ENCODE measurements around the gene RASD2.
A peak's percentile ranks its signal among the peaks of the same experiment; 100 is the strongest.

Gene RASD2

DNA sequence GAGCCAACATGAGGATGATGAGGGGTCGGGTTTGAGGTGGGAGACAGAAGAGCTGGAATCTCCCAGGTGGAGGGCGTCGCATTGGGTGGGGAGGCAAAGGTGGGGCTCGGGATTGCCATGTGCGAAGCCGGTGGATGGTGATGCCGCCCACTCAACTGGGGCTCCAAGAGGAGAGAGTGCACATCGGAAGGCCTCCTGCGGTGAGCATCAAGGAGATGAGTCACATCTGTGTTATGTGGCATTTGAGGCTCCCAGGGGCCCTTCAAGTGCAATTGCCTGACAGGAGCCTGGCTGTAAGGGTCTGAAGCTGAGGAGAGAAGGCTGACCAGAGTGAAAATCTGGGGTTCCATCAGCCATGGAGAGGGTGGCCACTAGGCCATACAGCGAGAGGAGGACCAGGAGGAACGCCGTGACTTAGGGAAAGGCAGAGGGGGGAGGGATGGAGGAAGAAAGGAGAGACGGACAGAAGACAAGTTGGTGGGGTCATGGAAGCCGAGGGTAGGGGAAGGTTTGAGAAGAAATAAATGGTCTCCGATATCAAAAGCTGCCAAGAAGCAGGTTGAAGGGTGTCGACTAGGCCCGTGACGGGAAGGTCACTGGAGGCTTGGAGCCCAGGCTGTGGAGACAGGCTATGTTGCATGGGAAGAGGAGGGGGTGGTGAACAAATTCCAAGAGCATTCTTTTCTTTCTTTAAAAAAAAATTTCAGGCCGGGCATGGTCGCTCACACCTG, 21.3 kb downstream of the RASD2 start:
- POLR2A ChIA-PET (ENCODE audit: low non-redundant PET): no interaction called here
- DNase-seq (ENCODE audit: low spot score): peak; percentile 59
- TF ChIP-seq, protein P1, sequence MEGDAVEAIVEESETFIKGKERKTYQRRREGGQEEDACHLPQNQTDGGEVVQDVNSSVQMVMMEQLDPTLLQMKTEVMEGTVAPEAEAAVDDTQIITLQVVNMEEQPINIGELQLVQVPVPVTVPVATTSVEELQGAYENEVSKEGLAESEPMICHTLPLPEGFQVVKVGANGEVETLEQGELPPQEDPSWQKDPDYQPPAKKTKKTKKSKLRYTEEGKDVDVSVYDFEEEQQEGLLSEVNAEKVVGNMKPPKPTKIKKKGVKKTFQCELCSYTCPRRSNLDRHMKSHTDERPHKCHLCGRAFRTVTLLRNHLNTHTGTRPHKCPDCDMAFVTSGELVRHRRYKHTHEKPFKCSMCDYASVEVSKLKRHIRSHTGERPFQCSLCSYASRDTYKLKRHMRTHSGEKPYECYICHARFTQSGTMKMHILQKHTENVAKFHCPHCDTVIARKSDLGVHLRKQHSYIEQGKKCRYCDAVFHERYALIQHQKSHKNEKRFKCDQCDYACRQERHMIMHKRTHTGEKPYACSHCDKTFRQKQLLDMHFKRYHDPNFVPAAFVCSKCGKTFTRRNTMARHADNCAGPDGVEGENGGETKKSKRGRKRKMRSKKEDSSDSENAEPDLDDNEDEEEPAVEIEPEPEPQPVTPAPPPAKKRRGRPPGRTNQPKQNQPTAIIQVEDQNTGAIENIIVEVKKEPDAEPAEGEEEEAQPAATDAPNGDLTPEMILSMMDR (conservative IDR thresholded peaks at IDR 0.05; ENCODE audit: low read depth): no peak
- no peak overlapping the region for H3K27ac ChIP-seq
- CTCF ChIA-PET: no interaction called here

DNA sequence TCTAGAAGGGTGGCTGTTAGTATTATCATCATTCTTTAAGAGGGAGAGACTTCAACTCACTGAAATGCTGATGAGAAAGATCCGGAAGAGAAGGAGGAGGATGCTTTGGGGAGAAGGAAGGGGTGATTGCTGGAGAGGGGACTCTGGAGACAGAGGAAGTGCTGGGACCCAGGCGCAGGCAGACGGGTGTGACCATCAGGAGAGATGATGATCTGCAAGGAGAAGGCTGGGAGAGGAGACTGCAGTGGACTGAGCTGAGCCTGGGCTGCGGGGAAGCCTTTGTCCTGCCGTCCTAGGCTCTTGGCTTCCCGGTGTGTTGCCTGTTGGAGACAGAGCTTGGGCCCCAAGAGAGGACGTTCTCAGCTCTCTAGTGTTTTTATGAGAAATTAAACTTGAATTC, 22.6 kb downstream of the RASD2 start:
- POLR2A ChIA-PET (ENCODE audit: low non-redundant PET): no interaction called here
- TF ChIP-seq, protein P1 (conservative IDR thresholded peaks at IDR 0.05; ENCODE audit: low read depth): no peak
- no peak for DNase-seq (ENCODE audit: low spot score)
- no peak overlapping the region for H3K27ac ChIP-seq
- CTCF ChIA-PET: no interaction called here

DNA sequence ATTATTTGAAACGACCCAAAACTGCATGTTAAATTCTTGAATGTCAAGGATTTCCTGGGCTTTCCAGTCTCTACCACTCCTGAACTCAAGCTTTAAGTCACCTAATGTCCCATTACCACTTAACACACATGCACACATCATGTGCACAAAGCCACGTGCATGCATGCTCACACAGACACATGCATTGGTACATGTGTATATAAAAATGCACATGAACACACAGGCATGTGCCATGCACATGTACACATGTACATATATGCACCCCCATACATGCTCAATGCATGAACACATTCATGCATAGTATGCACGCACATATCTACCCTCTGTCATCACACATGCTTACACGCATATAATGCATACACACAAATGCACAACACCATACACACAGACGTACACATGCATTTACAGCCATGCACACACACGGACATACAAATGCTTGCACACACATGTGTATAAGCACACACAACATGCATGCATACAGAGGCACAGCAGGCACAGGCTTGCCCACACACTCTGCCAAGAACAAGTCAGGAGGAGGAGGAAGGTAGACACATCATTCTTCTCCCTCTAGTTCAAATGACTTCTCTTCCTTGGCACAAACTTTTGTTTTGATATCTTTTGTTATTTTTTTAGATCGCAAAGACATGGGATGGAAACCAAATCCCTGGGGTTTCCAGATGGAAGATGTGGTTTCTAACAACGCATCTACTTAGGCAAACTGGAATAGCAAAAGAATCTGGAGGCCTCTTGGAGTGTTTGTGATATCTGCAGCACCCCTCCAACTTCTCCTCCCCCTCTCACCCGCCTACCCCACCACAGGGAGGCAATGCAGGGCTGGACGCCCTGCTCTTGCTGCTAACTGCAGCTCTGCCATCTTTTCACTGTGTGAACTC, 24.6 kb downstream of the RASD2 start:
- TF ChIP-seq, protein P1 (conservative IDR thresholded peaks at IDR 0.05; ENCODE audit: low read depth): no peak
- POLR2A ChIA-PET (ENCODE audit: low non-redundant PET): interaction anchor here (0.6 kb wide), 1 partner anchor 8 kb away, joined by 4 read pairs; no protein-coding TSS in a partner anchor
- no peak for DNase-seq (ENCODE audit: low spot score)
- CTCF ChIA-PET: interaction anchor here (0.6 kb wide), 1 partner anchor 87 kb away, joined by 3 read pairs; no protein-coding TSS in a partner anchor
- no peak overlapping the region for H3K27ac ChIP-seq

DNA sequence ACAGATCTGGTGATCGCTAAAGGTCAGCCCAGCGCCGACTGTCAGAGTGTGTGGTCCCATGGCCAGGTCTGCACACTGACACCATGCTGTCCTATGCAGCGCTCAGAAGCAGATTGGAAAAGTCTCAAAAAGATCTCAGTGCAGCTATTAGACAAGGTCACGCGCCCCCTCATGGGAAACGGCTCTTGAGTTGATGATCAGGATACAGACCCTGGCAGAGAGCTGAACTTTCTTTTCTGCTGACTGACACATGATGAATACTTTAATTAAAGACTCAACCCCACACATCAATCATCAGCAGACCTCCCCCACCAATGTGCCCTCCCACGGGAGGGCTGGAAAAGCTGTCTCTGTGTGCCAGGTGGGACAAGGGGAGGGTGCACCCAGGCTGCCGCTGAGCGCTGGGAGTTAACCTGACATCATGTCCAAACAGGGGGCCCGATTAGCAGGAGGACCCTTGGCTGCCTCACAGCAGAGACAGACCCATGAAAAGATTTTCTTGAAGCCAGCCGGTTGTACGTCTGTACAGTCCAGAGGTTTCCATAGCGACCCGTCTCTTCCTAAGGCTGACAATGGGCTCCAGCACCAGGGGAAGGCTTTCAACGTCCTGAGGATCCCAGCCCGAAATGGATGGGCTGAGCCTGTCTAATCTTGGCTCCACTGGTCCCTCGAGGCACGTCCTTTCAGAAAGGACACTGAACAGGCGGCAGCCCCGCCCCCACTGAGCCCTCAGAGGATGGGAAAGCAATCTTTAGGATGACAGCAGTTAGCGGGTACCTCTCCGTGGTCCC, 26.9 kb downstream of the RASD2 start:
- ChIA-PET CTCF (no interaction called here), POLR2A (ENCODE audit: low non-redundant PET) (no interaction called here)
- DNase-seq (ENCODE audit: low spot score): no peak
- TF ChIP-seq, protein P1 (conservative IDR thresholded peaks at IDR 0.05; ENCODE audit: low read depth): no peak
- no peak overlapping the region for H3K27ac ChIP-seq

DNA sequence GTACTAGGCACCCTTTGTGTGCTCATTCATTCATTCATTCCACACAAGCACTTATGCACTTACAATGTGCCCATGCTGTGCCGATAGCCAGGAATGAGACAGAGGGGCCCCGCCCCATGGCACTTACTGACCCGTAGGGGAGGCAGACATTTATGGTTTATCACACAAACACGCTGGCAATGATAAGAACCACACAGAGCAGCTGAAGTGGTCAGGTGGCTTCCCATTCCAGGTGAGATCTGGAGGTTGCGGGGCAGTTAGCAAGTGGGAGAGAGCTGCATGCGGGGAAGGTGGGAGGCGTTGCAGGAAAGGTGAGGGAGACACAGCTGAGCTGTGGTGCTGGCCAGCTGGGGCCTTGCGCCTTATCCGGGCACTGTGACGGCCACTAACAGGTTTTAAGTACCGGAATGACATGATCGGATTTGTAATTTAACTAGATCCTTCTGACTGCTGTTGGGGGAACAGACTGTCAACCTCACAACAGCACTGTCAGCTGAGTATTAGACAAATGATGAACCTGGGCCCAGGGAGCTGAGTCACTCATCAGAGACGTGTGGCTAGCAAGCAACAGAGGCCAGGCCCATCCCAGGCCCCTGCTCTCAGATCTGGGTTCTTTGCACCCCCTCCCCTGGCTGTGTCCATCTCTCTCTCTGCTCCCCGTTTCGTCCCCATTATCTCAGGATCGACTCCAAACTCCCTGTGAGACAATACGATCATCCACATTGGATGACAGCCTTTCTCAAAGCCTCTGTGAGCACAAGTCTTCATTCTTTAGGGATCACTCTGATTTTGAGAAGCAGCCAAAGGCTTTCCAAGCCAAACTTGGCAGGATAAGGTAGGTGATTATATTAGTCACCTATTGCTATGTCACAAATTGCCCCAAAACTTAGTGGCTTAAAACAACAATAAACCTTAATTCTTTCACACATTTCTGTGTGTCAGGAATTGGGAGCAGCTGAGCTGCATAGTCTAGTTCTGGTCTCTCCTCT, 28.4 kb downstream of the RASD2 start:
- POLR2A ChIA-PET (ENCODE audit: low non-redundant PET): no interaction called here
- peak; percentile 38 for DNase-seq (ENCODE audit: low spot score)
- TF ChIP-seq, protein P1 (conservative IDR thresholded peaks at IDR 0.05; ENCODE audit: low read depth): no peak
- peak overlapping the region; percentile 72 for H3K27ac ChIP-seq
- CTCF ChIA-PET: interaction anchor here (0.6 kb wide), 1 partner anchor 214 kb away, joined by 3 read pairs; no protein-coding TSS in a partner anchor
